Endothelial cell of umbilical vein (primary cell): ENCODE data around the gene CTSL. TPM values are rescaled to one million over a fixed set of nuclear protein-coding genes. Genes with fewer than 3 reads are reported as not detected.

Source experiments
- BruUV-seq: library from RNA; stranded (reverse); fragments of 400-500 nt; replicated peaks from 2 replicates; lab custom pipeline; 2021; lab: Mats Ljungman, UMichigan
- CTCF ChIA-PET: fragments of 300-600, 350-600 bp; sonication (Branson Sonifier 250); formaldehyde crosslinking; loops from one replicate; lab custom pipeline; 2021; ENCODE audit warnings: antibody characterized with exemption, inconsistent platforms; lab: Charles Lee
- POLR2A ChIA-PET: fragments of 300-600, 350-600 bp; sonication (Branson Sonifier 250); formaldehyde crosslinking; loops from one replicate; lab custom pipeline; 2021; ENCODE audit warnings: antibody characterized with exemption, inconsistent platforms; lab: Charles Lee
- DNase-seq: peaks from one replicate; pipeline ENCODE4 v3.0.0-alpha.2; 2011; ENCODE audit warnings: low read depth, low spot score
- FAIRE-seq: peaks from 2 replicates; lab custom pipeline; 2011; peaks lifted over from hg19 to GRCh38; lab: Jason Lieb, UNC
- H2AFZ ChIP-seq: 2 replicates; pipeline ENCODE4 v1.6.0; 2012; ENCODE audit warnings: low read depth, low read length, control low read depth, inconsistent platforms
- H3K27ac ChIP-seq: 2 replicates; pipeline ENCODE4 v1.5.1; 2011; ENCODE audit warnings: low read depth, mild to moderate bottlenecking, control low read depth, low read length, moderate library complexity; ENCODE audit not compliant: insufficient read depth
- H3K27me3 ChIP-seq, 2 experiments: 2 replicates each; pipeline versions ENCODE4 v1.6.0 to v1.6.1; 2011; ENCODE audit warnings: low read length in 2 of 2, mixed read lengths in 1 of 2; ENCODE audit not compliant: control insufficient read depth in 2 of 2, insufficient read depth in 2 of 2
- H3K36me3 ChIP-seq, 2 experiments: 2 replicates in 1 of 2; 3 replicates in 1 of 2; pipeline ENCODE4 v1.5.1; 2011; ENCODE audit warnings: low read length in 2 of 2, mild to moderate bottlenecking in 1 of 2, moderate library complexity in 1 of 2; ENCODE audit not compliant: control insufficient read depth in 2 of 2, insufficient read depth in 2 of 2; ENCODE audit errors: extremely low read depth in 1 of 2
- H3K4me1 ChIP-seq: 3 replicates; pipeline ENCODE4 v1.5.1; 2011; ENCODE audit warnings: mild to moderate bottlenecking, low read length; ENCODE audit not compliant: control insufficient read depth, insufficient read depth; ENCODE audit errors: extremely low read depth
- H3K4me2 ChIP-seq: 2 replicates; pipeline ENCODE4 v1.6.1; 2011; ENCODE audit warnings: low read length, control low read depth, mixed read lengths; ENCODE audit not compliant: insufficient read depth
- H3K4me3 ChIP-seq, 3 experiments: fragments of 200-600 bp in 1 of 3; sonication (generic), shearing (Covaris generic) in 1 of 3; replicated peaks in 1 of 3; 2 replicates each; pipeline ENCODE4 v1.5.1; 2011 to 2016; ENCODE audit warnings: control low read depth in 3 of 3, low read length in 3 of 3, mild to moderate bottlenecking in 2 of 3, inconsistent platforms in 1 of 3, low read depth in 1 of 3, moderate library complexity in 1 of 3; ENCODE audit not compliant: insufficient read depth in 1 of 3
- H3K79me2 ChIP-seq: 2 replicates; pipeline ENCODE4 v1.6.0; 2012; ENCODE audit warnings: low read length, inconsistent platforms; ENCODE audit not compliant: control insufficient read depth, insufficient read depth
- H3K9ac ChIP-seq: replicated peaks from 2 replicates; pipeline ENCODE3; 2011; ENCODE audit warnings: low read length, control low read depth; ENCODE audit not compliant: insufficient read depth; ENCODE audit errors: extremely low read depth
- H3K9me1 ChIP-seq: replicated peaks from 3 replicates; pipeline ENCODE4 v1.6.0; 2011; ENCODE audit warnings: mild to moderate bottlenecking, low read length; ENCODE audit not compliant: control insufficient read depth, insufficient read depth; ENCODE audit errors: extremely low read depth
- H3K9me3 ChIP-seq: replicated peaks from 2 replicates; pipeline ENCODE4 v1.5.1; 2012; ENCODE audit warnings: low read length, inconsistent platforms; ENCODE audit not compliant: control insufficient read depth, insufficient read depth
- H4K20me1 ChIP-seq: replicated peaks from 2 replicates; pipeline ENCODE3; 2011; ENCODE audit warnings: mild to moderate bottlenecking, low read length; ENCODE audit not compliant: control insufficient read depth, insufficient read depth; ENCODE audit errors: extremely low read depth
- CTCF ChIP-seq, 2 donors: IDR thresholded peaks; 1 replicate in 1 of 2; 2 replicates in 1 of 2; pipeline ENCODE4 v1.5.1; 2011; ENCODE audit warnings: low read length in 2 of 2, mild to moderate bottlenecking in 2 of 2, moderate library complexity in 2 of 2, control low read depth in 1 of 2, inconsistent platforms in 1 of 2, low read depth in 1 of 2; ENCODE audit not compliant: insufficient read depth in 1 of 2; ENCODE audit errors: extremely low read depth in 1 of 2
- FOS ChIP-seq: IDR thresholded peaks from 2 replicates; pipeline ENCODE4 v1.6.1; 2011; ENCODE audit warnings: mild to moderate bottlenecking, low read length, moderate library complexity, borderline replicate concordance; ENCODE audit not compliant: insufficient read depth
- GATA2 ChIP-seq: IDR thresholded peaks from 2 replicates; pipeline ENCODE4 v1.7.0; 2011; ENCODE audit warnings: low read depth, mild to moderate bottlenecking, moderate library complexity, mixed read lengths, low read length; ENCODE audit not compliant: insufficient read length, insufficient read depth
- JUN ChIP-seq: IDR thresholded peaks from 2 replicates; pipeline ENCODE4 v1.6.1; 2011; ENCODE audit warnings: borderline replicate concordance, low read depth; ENCODE audit not compliant: insufficient read length, insufficient read depth
- MAX ChIP-seq: IDR thresholded peaks from 2 replicates; pipeline ENCODE4 v1.6.1; 2011; ENCODE audit not compliant: insufficient read depth, insufficient read length
- MYC ChIP-seq: IDR thresholded peaks from one replicate; pipeline ENCODE4 v1.6.1; 2011; ENCODE audit warnings: mild to moderate bottlenecking, low read depth, low read length
- POLR2A ChIP-seq: IDR thresholded peaks from 2 replicates; pipeline ENCODE4 v1.6.1; 2012; ENCODE audit warnings: low read depth, mild to moderate bottlenecking, control low read depth, low read length
- POLR2AphosphoS5 ChIP-seq: IDR thresholded peaks from 2 replicates; pipeline ENCODE4 v1.6.1; 2012; ENCODE audit warnings: low read depth, mild to moderate bottlenecking, control low read depth, low read length, moderate library complexity; ENCODE audit not compliant: insufficient read depth
- dilution Hi-C: fragments of 300-500 bp; cut with MboI; formaldehyde crosslinking; loops from one replicate; pipeline ENCODE4 v1.15.0; 2019; ENCODE audit warnings: low sequenced_read_pairs; ENCODE audit not compliant: extremely low pct_ligation_motif_present
- intact Hi-C: fragments of 100-400 bp; cut with micrococcal nuclease; formaldehyde crosslinking; loops from one replicate; pipeline ENCODE4 v1.10.0; 2022
- polyA plus RNA-seq, 4 experiments: library from polyadenylated mRNA; depleted of rRNA in 3 of 4; stranded (reverse) in 3 of 4; unstranded in 1 of 4; fragments of >200 nt; gene quantifications; 2 replicates each; pipeline versions ENCODE4 v1.2.1 to v1.2.3, GENCODE V29; 2011 to 2012; ENCODE audit warnings: missing spikeins in 1 of 4
- total RNA-seq: library from RNA; stranded (reverse); gene quantifications from 2 replicates; pipeline ENCODE4 v1.2.3, GENCODE V29; 2021

Gene CTSL
- total and polyA plus RNA-seq, 2 donors (not counting 3 experiments of a cell fraction or from before 2014, with no cell fraction given), result 98.4 to 107 TPM

- no peak overlapping the region for H3K9ac ChIP-seq
- H3K27ac ChIP-seq, result no peak overlapping the region
- H3K4me3 ChIP-seq, result no peak overlapping the region
- no peak for FAIRE-seq
- ChIA-PET POLR2A (no interaction called here), CTCF (no interaction called here)
- dilution Hi-C loops, result no loop called here
- no peak for DNase-seq
- intact Hi-C loops, result no loop called here
- H2AFZ ChIP-seq, result no peak overlapping the region
- H3K4me1 ChIP-seq, result no peaks in the 10 kb centered on the region
- no TSS peak for BruUV-seq
- H3K9me1 ChIP-seq, result no peaks in the 10 kb centered on the region
- no peaks in the 10 kb centered on the region for H3K79me2 ChIP-seq
- TF ChIP-seq CTCF (IDR thresholded peaks at IDR 0.05; ENCODE audit: extremely low read depth in 1 of 2, insufficient read depth in 1 of 2, low read depth in 1 of 2, low read length in 2 of 2) (no peak), MYC (no peak), POLR2AphosphoS5 (no peak), MAX (no peak), GATA2 (no peak), JUN (no peak), FOS (no peak), POLR2A (no peak)
- no peak overlapping the region for H3K4me2 ChIP-seq
- H3K9me3 ChIP-seq, result no peaks in the 10 kb centered on the region
- no peaks in the 10 kb centered on the region for H3K36me3 ChIP-seq
- no peaks in the 10 kb centered on the region for H3K27me3 ChIP-seq
- no peaks in the 10 kb centered on the region for H4K20me1 ChIP-seq
Measured at GRCh38 chr9:87720173-87720572, 5.7 kb upstream of the CTSL start.
